OCI-LY7 (cell line): ENCODE measurements around the gene E4F1. TPM values are rescaled to one million over a fixed set of nuclear protein-coding genes. Genes with fewer than 3 reads are reported as not detected.

Source experiments
- BruUV-seq: library from RNA; stranded (reverse); fragments of 400-500 nt; replicated peaks from 2 replicates; lab custom pipeline; 2021; lab: Mats Ljungman, UMichigan
- CTCF ChIA-PET: fragments of 300-600 bp; sonication (Branson Sonifier 250); formaldehyde crosslinking; loops from one replicate; lab custom pipeline; 2022; ENCODE audit warnings: antibody characterized with exemption; ENCODE audit not compliant: unreplicated experiment; lab: Charles Lee
- POLR2A ChIA-PET: fragments of 300-600 bp; sonication (Branson Sonifier 250); formaldehyde crosslinking; loops from one replicate; lab custom pipeline; 2022; ENCODE audit warnings: antibody characterized with exemption; lab: Charles Lee
- DNase-seq: peaks from one replicate; pipeline ENCODE4 v3.0.0-alpha.2; 2015; ENCODE audit warnings: low spot score
- H2AFZ ChIP-seq: fragments of 200-600 bp; sonication (generic), shearing (Covaris generic); 2 replicates; pipeline ENCODE4 v1.6.1; 2014; ENCODE audit warnings: mild to moderate bottlenecking, antibody characterized with exemption, low read length, moderate library complexity
- H3K27ac ChIP-seq: fragments of 200-600 bp; sonication (generic); 2 replicates; pipeline ENCODE4 v1.5.1; 2014; ENCODE audit warnings: mixed run types, low read depth, mild to moderate bottlenecking, moderate library complexity, low read length, inconsistent platforms; ENCODE audit not compliant: poor library complexity, severe bottlenecking
- H3K36me3 ChIP-seq: fragments of 200-600 bp; sonication (generic); 2 replicates; pipeline ENCODE4 v1.6.1; 2014; ENCODE audit warnings: mild to moderate bottlenecking, antibody characterized with exemption, low read length, moderate library complexity, mixed read lengths; ENCODE audit not compliant: insufficient read depth
- H3K4me1 ChIP-seq: fragments of 200-600 bp; sonication (generic); 2 replicates; pipeline ENCODE4 v1.5.1; 2014; ENCODE audit warnings: mild to moderate bottlenecking, low read length; ENCODE audit not compliant: insufficient read depth, poor library complexity, severe bottlenecking
- H3K4me2 ChIP-seq: fragments of 200-600 bp; sonication (generic); 2 replicates; pipeline ENCODE4 v1.6.1; 2014; ENCODE audit warnings: mild to moderate bottlenecking, low read length
- H3K4me3 ChIP-seq: fragments of 200-600 bp; sonication (generic); 2 replicates; pipeline ENCODE4 v1.5.1; 2014; ENCODE audit warnings: mild to moderate bottlenecking, low read depth, low read length; ENCODE audit not compliant: poor library complexity, severe bottlenecking
- H3K79me2 ChIP-seq: fragments of 200-600 bp; sonication (generic); 2 replicates; pipeline ENCODE4 v1.6.1; 2016; ENCODE audit warnings: low read depth, mild to moderate bottlenecking, low read length, moderate library complexity, mixed read lengths; ENCODE audit not compliant: insufficient read depth
- H3K9me2 ChIP-seq: fragments of 200-600 bp; sonication (generic); 2 replicates; pipeline ENCODE4 v1.6.1; 2016; ENCODE audit warnings: mild to moderate bottlenecking, low read length, mixed read lengths; ENCODE audit not compliant: insufficient read depth
- H3K9me3 ChIP-seq: fragments of 200-600 bp; sonication (generic); 2 replicates; pipeline ENCODE4 v1.6.1; 2014; ENCODE audit warnings: mild to moderate bottlenecking, mixed run types, low read length, mixed read lengths
- H4K20me1 ChIP-seq: fragments of 200-600 bp; sonication (generic); 2 replicates; pipeline ENCODE4 v1.6.1; 2014; ENCODE audit warnings: mild to moderate bottlenecking, antibody characterized with exemption, low read length, moderate library complexity, mixed read lengths; ENCODE audit not compliant: insufficient read depth
- CTCF ChIP-seq: fragments of 200-600 bp; sonication (generic); conservative IDR thresholded peaks from 2 replicates; pipeline ENCODE4 v1.5.1; 2014; ENCODE audit warnings: mild to moderate bottlenecking, antibody characterized with exemption, low read length, moderate library complexity, mixed read lengths
- EZH2phosphoT487 ChIP-seq: fragments of 200-600 bp; sonication (generic); IDR thresholded peaks from 2 replicates; pipeline ENCODE4 v1.6.1; 2018; ENCODE audit warnings: low read depth, borderline replicate concordance, mild to moderate bottlenecking, mixed run types, antibody characterized with exemption, low read length, moderate library complexity, mixed read lengths
- intact Hi-C: fragments of 100-400 bp; cut with micrococcal nuclease; formaldehyde crosslinking; loops from one replicate; pipeline ENCODE4 v1.10.0; 2022; ENCODE audit not compliant: unreplicated experiment
- total RNA-seq, 2 experiments: library from RNA; depleted of rRNA in 1 of 2; stranded (reverse); fragments of >200 nt in 1 of 2; shearing (Covaris generic) in 1 of 2; gene quantifications; 2 replicates each; pipeline ENCODE4 v1.2.3, GENCODE V29; 2014 to 2022

The E4F1 gene
- total RNA-seq, 2 experiments from 2014 or later: 42.3 to 59.6 TPM

- no peak overlapping the region for H3K4me3 ChIP-seq
- BruUV-seq: no TSS peak
- H3K9me3 ChIP-seq: no peaks in the 10 kb centered on the region
- H3K4me1 ChIP-seq: no peaks in the 10 kb centered on the region
- H3K36me3 ChIP-seq: no peaks in the 10 kb centered on the region
- no peak for TF ChIP-seq CTCF
- intact Hi-C loops: no loop called here
- POLR2A ChIA-PET: interaction anchor here (0.7 kb wide), 1 partner anchor 1234 kb away, joined by 3 read pairs; no protein-coding TSS in a partner anchor
- no peaks in the 10 kb centered on the region for H4K20me1 ChIP-seq
- DNase-seq: no peak
- H3K79me2 ChIP-seq: no peaks in the 10 kb centered on the region
- no peaks in the 10 kb centered on the region for H3K9me2 ChIP-seq
- CTCF ChIA-PET: interaction anchor here (0.5 kb wide), 1 partner anchor 8 kb away, joined by 3 read pairs; no protein-coding TSS in a partner anchor
- no peak overlapping the region for H3K27ac ChIP-seq
- H2AFZ ChIP-seq: no peak overlapping the region
- H3K4me2 ChIP-seq: no peak overlapping the region
Measured at GRCh38 chr16:2189252-2189893, 34.0 kb upstream of the E4F1 start.

- H3K4me1 ChIP-seq: no peaks in the 10 kb centered on the region
- H3K9me3 ChIP-seq: no peaks in the 10 kb centered on the region
- DNase-seq: no peak
- H3K4me3 ChIP-seq: no peak overlapping the region
- ChIA-PET POLR2A (no interaction called here), CTCF (interaction anchor here (0.5 kb wide), 1 partner anchor 9 kb away, joined by 3 read pairs; no protein-coding TSS in a partner anchor)
- intact Hi-C loops: no loop called here
- no peaks in the 10 kb centered on the region for H3K9me2 ChIP-seq
- H3K27ac ChIP-seq: no peak overlapping the region
- no peaks in the 10 kb centered on the region for H3K79me2 ChIP-seq
- H3K36me3 ChIP-seq: no peaks in the 10 kb centered on the region
- no peak overlapping the region for H3K4me2 ChIP-seq
- TF ChIP-seq CTCF (no peak), EZH2phosphoT487 (no peak)
- no TSS peak for BruUV-seq
- H2AFZ ChIP-seq: no peak overlapping the region
- H4K20me1 ChIP-seq: no peaks in the 10 kb centered on the region
Measured at GRCh38 chr16:2190002-2190658, 33.3 kb upstream of the E4F1 start.
